ENCODE measurements around the gene HBA1.
"Not testable (repeated sequence)": the region's sequence is repeated elsewhere in the genome, so short reads cannot be mapped to it uniquely, and the experiment has no call there.

HBA1 gene

GRCh38 chr16:144797-145252, 31.7 kb upstream of the HBA1 start:
- Histone ChIP-seq H3K36me3 (ENCODE audit: control insufficient read depth in 1 of 2, insufficient read depth in 2 of 2, low read length in 2 of 2) (no peaks in the 10 kb centered on the region), H3K4me3 (ENCODE audit: low read depth in 1 of 2, low read length in 2 of 2) (no peak overlapping the region), H3K4me1 (ENCODE audit: control insufficient read depth in 1 of 2, insufficient read depth in 2 of 2, low read length in 2 of 2) (no peaks in the 10 kb centered on the region), H3K27ac (ENCODE audit: low read depth, low read length) (no peak overlapping the region), H3K9me3 (ENCODE audit: control insufficient read depth in 1 of 2, low read length in 2 of 2) (no peaks in the 10 kb centered on the region), H3K9ac (ENCODE audit: low read depth in 1 of 2, low read length in 2 of 2) (no peak overlapping the region), H3K27me3 (ENCODE audit: control insufficient read depth in 1 of 2, insufficient read depth in 2 of 2, low read length in 2 of 2) (peaks cover 0 to 9% of the 10 kb centered on the region in 2 donors)

GRCh38 chr16:146646-147045, 29.8 kb upstream of the HBA1 start:
- Histone ChIP-seq H3K9ac (ENCODE audit: low read depth in 1 of 2, low read length in 2 of 2) (no peak overlapping the region), H3K27ac (ENCODE audit: low read depth, low read length) (no peak overlapping the region), H3K36me3 (ENCODE audit: control insufficient read depth in 1 of 2, insufficient read depth in 2 of 2, low read length in 2 of 2) (no peaks in the 10 kb centered on the region), H3K4me3 (ENCODE audit: low read depth in 1 of 2, low read length in 2 of 2) (no peak overlapping the region), H3K9me3 (ENCODE audit: control insufficient read depth in 1 of 2, low read length in 2 of 2) (no peaks in the 10 kb centered on the region), H3K4me1 (ENCODE audit: control insufficient read depth in 1 of 2, insufficient read depth in 2 of 2, low read length in 2 of 2) (no peaks in the 10 kb centered on the region), H3K27me3 (ENCODE audit: control insufficient read depth in 1 of 2, insufficient read depth in 2 of 2, low read length in 2 of 2) (peaks cover 0 to 9% of the 10 kb centered on the region in 2 donors)

DNA sequence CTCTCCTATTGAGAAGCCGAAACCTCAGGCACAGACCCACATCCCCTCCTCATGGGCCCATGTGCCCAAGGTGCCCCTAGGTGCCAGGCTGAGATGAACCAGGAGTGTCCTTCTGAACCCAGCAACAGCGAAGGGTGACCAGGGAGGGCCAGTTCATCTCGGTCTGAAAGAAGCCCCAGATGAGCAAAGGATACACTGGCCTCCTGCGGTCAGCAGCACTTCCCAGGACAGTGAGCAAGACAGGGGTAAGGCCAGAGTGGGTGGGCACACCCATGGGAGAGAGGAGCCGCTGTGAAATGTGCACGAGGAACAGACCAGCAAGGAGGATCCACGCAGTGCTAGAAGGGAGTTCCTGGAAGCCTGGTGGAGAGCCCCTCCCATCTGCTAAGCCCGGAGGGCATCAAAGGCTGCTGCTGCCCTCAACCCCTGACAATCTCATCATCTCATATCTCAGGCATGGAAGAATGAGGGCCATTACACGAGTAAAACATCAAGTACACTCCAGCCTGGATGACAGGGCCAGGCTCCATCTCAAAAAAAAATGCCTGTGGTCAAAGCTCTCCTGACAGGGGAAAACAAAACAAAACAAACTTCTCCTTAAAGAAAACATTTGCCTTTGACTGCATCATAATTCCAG, 27.3 kb upstream of the HBA1 start:
- Histone ChIP-seq H3K9me3 (ENCODE audit: control insufficient read depth in 1 of 2, low read length in 2 of 2) (no peaks in the 10 kb centered on the region), H3K27me3 (ENCODE audit: control insufficient read depth in 1 of 2, insufficient read depth in 2 of 2, low read length in 2 of 2) (peaks cover 0 to 9% of the 10 kb centered on the region in 2 donors), H3K4me1 (ENCODE audit: control insufficient read depth in 1 of 2, insufficient read depth in 2 of 2, low read length in 2 of 2) (no peaks in the 10 kb centered on the region), H3K4me3 (ENCODE audit: low read depth in 1 of 2, low read length in 2 of 2) (no peak overlapping the region), H3K27ac (ENCODE audit: low read depth, low read length) (no peak overlapping the region), H3K9ac (ENCODE audit: low read depth in 1 of 2, low read length in 2 of 2) (no peak overlapping the region), H3K36me3 (ENCODE audit: control insufficient read depth in 1 of 2, insufficient read depth in 2 of 2, low read length in 2 of 2) (no peaks in the 10 kb centered on the region)

DNA sequence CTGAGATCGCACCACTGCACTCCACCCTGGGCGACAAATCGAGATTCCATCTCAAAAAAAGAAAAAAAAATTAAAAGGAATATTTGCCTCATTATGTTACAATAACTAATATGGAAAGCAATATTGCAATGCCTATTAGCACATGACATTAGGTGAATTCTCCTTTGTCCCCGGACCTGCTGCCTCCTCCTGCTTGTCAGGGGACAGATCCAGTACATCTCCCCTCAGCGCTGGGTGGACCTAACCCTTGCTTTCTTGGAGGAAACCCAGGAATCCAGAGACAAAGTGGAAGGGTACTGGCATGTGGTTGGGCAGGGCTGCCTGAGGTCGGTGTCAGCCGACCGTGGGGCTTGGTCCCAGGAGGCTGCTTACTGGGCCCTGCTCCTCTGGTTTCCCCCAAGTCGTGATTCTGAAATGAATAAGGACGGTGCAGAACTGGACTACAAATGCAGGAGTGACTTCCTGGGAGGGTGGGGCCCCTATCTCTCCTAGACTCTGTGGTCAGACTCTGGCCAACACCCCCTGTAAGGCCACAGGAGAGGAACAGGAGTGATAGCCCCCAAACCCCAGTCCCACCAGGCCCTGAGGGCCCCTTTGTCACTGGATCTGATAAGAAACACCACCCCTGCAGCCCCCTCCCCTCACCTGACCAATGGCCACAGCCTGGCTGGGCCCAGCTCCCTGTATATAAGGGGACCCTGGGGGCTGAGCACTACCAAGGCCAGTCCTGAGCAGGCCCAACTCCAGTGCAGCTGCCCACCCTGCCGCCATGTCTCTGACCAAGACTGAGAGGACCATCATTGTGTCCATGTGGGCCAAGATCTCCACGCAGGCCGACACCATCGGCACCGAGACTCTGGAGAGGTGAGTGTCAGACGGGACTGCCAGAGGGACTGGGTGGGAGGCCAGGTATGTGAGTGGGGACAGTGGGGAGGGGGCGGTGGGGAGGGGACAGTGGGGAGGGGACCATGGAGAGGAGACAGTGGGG, 24.0 kb upstream of the HBA1 start, which contains the start of gene HBZ:
TSS of gene HBZ (plus strand) at position 504 of the 988 bp plus-strand sequence. CDS start at position 770, 266 bp downstream.
- H3K9me3 ChIP-seq (ENCODE audit: control insufficient read depth in 1 of 2, low read length in 2 of 2): no peaks in the 10 kb centered on the region
- no peak within 1 kb of the TSS for H3K27ac ChIP-seq (ENCODE audit: low read depth, low read length)
- H3K9ac ChIP-seq (ENCODE audit: low read depth in 1 of 2, low read length in 2 of 2): no peak within 1 kb of the TSS
- peaks cover 0 to 6% of the 10 kb centered on the region in 2 donors for H3K4me1 ChIP-seq (ENCODE audit: control insufficient read depth in 1 of 2, insufficient read depth in 2 of 2, low read length in 2 of 2)
- H3K36me3 ChIP-seq (ENCODE audit: control insufficient read depth in 1 of 2, insufficient read depth in 2 of 2, low read length in 2 of 2): no peaks in the 10 kb centered on the region
- no peak within 1 kb of the TSS for H3K4me3 ChIP-seq (ENCODE audit: low read depth in 1 of 2, low read length in 2 of 2)
- peaks cover 9 to 17% of the 10 kb centered on the region in 2 donors for H3K27me3 ChIP-seq (ENCODE audit: control insufficient read depth in 1 of 2, insufficient read depth in 2 of 2, low read length in 2 of 2)

GRCh38 chr16:153129-153521, 23.4 kb upstream of the HBA1 start:
- not testable (repeated sequence) for H3K4me3 ChIP-seq (ENCODE audit: low read depth in 1 of 2, low read length in 2 of 2); H3K27ac ChIP-seq (ENCODE audit: low read depth, low read length)
- peaks cover 9 to 17% of the 10 kb centered on the region in 2 donors for H3K27me3 ChIP-seq (ENCODE audit: control insufficient read depth in 1 of 2, insufficient read depth in 2 of 2, low read length in 2 of 2)

GRCh38 chr16:153550-154216, 22.8 kb upstream of the HBA1 start:
- H3K9ac ChIP-seq (ENCODE audit: low read depth in 1 of 2, low read length in 2 of 2); H3K9me3 ChIP-seq (ENCODE audit: control insufficient read depth in 1 of 2, low read length in 2 of 2); H3K27ac ChIP-seq (ENCODE audit: low read depth, low read length); H3K4me1 ChIP-seq (ENCODE audit: control insufficient read depth in 1 of 2, insufficient read depth in 2 of 2, low read length in 2 of 2); H3K4me3 ChIP-seq (ENCODE audit: low read depth in 1 of 2, low read length in 2 of 2); H3K36me3 ChIP-seq (ENCODE audit: control insufficient read depth in 1 of 2, insufficient read depth in 2 of 2, low read length in 2 of 2): not testable (repeated sequence)
- H3K27me3 ChIP-seq (ENCODE audit: control insufficient read depth in 1 of 2, insufficient read depth in 2 of 2, low read length in 2 of 2): peaks cover 9 to 15% of the 10 kb centered on the region in 2 donors

More at GRCh38 chr16:153129-153521, 23.4 kb upstream of the HBA1 start:
- not testable (repeated sequence) for H3K9me3 ChIP-seq (ENCODE audit: control insufficient read depth in 1 of 2, low read length in 2 of 2); H3K36me3 ChIP-seq (ENCODE audit: control insufficient read depth in 1 of 2, insufficient read depth in 2 of 2, low read length in 2 of 2); H3K4me1 ChIP-seq (ENCODE audit: control insufficient read depth in 1 of 2, insufficient read depth in 2 of 2, low read length in 2 of 2); H3K9ac ChIP-seq (ENCODE audit: low read depth in 1 of 2, low read length in 2 of 2)

DNA sequence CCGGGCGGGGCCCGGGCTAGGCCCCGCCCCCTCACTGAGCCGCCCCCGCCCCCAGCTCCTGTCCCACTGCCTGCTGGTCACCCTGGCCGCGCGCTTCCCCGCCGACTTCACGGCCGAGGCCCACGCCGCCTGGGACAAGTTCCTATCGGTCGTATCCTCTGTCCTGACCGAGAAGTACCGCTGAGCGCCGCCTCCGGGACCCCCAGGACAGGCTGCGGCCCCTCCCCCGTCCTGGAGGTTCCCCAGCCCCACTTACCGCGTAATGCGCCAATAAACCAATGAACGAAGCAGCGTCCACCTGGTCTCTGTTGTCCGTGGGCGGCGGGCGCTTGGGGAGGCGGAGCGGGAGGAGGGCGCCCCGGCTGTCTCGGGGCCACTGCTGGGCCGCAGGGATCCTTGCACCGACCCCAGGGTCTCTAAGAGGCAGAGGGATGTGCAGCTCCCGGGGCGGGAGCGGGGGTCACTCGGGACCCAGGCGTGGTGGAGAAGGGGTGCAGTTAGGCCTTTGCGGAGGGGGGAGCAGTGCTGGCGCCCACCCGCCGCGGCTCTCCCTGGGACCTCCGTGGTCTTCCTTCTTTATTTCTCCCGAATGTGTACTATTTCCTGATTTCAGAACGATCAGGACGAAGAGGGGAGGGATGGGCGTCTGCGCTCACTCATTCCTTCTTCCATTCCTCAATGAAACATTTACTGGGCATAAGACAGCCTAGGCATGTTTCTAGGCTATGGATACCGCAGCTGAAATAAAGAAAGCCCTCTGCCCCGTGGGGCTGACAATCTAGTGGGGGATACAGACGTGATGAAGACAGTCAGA, 22.1 kb upstream of the HBA1 start:
- Histone ChIP-seq H3K27ac (ENCODE audit: low read depth, low read length) (no peak overlapping the region), H3K4me1 (ENCODE audit: control insufficient read depth in 1 of 2, insufficient read depth in 2 of 2, low read length in 2 of 2) (peaks cover 0 to 6% of the 10 kb centered on the region in 2 donors), H3K9ac (ENCODE audit: low read depth in 1 of 2, low read length in 2 of 2) (peak overlapping the region in 1 of 2 donors; percentile 23), H3K4me3 (ENCODE audit: low read depth in 1 of 2, low read length in 2 of 2) (peak overlapping the region; percentile 50 to 57), H3K36me3 (ENCODE audit: control insufficient read depth in 1 of 2, insufficient read depth in 2 of 2, low read length in 2 of 2) (no peaks in the 10 kb centered on the region), H3K27me3 (ENCODE audit: control insufficient read depth in 1 of 2, insufficient read depth in 2 of 2, low read length in 2 of 2) (peaks cover 9 to 11% of the 10 kb centered on the region in 2 donors), H3K9me3 (ENCODE audit: control insufficient read depth in 1 of 2, low read length in 2 of 2) (no peaks in the 10 kb centered on the region)

DNA sequence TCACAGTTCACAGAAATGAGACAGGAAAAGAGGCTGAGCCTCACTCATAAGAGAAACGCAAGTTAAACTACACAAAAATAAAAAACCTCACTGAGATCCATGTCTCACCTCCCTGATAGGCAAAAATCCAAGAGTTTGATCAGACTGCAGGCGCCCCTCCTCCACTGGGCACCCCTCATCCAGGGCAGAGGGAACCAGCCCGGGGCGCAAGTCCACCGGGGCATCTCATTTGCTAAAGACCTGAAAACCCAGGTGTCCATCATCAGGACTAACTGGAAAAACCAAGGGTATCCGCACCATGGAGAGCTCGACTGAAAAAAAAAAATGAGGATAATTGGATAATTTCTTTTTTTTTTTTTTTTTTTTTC, 21.5 kb upstream of the HBA1 start:
- Histone ChIP-seq H3K9ac (ENCODE audit: low read depth in 1 of 2, low read length in 2 of 2) (no peak overlapping the region), H3K27ac (ENCODE audit: low read depth, low read length) (no peak overlapping the region), H3K36me3 (ENCODE audit: control insufficient read depth in 1 of 2, insufficient read depth in 2 of 2, low read length in 2 of 2) (no peaks in the 10 kb centered on the region), H3K4me3 (ENCODE audit: low read depth in 1 of 2, low read length in 2 of 2) (peak overlapping the region; percentile 50 to 57), H3K9me3 (ENCODE audit: control insufficient read depth in 1 of 2, low read length in 2 of 2) (no peaks in the 10 kb centered on the region), H3K27me3 (ENCODE audit: control insufficient read depth in 1 of 2, insufficient read depth in 2 of 2, low read length in 2 of 2) (peaks cover 9 to 12% of the 10 kb centered on the region in 2 donors), H3K4me1 (ENCODE audit: control insufficient read depth in 1 of 2, insufficient read depth in 2 of 2, low read length in 2 of 2) (peaks cover 0 to 6% of the 10 kb centered on the region in 2 donors)

- Histone ChIP-seq H3K36me3 (ENCODE audit: control insufficient read depth in 1 of 2, insufficient read depth in 2 of 2, low read length in 2 of 2) (no peaks in the 10 kb centered on the region), H3K9me3 (ENCODE audit: control insufficient read depth in 1 of 2, low read length in 2 of 2) (no peaks in the 10 kb centered on the region), H3K4me1 (ENCODE audit: control insufficient read depth in 1 of 2, insufficient read depth in 2 of 2, low read length in 2 of 2) (peaks cover 0 to 6% of the 10 kb centered on the region in 2 donors), H3K27ac (ENCODE audit: low read depth, low read length) (no peak overlapping the region), H3K9ac (ENCODE audit: low read depth in 1 of 2, low read length in 2 of 2) (no peak overlapping the region), H3K4me3 (ENCODE audit: low read depth in 1 of 2, low read length in 2 of 2) (no peak overlapping the region), H3K27me3 (ENCODE audit: control insufficient read depth in 1 of 2, insufficient read depth in 2 of 2, low read length in 2 of 2) (peaks cover 9 to 17% of the 10 kb centered on the region in 2 donors)
These were observed 17.2 kb upstream of the HBA1 start for GRCh38 chr16:159136-159849.

All from duodenal mucosa (tissue), 2 donors.